GM12878 (cell line): Measurements from ENCODE around the gene TET3. TPM values are rescaled to one million over a fixed set of nuclear protein-coding genes. Genes with fewer than 3 reads are reported as not detected.

Experiments used
- ATAC-seq: fragments of 200-7000 bp; cut with Tn5 transposase; 3 replicates; pipeline ENCODE4 v1.9.1; 2020; ENCODE audit warnings: mild to moderate bottlenecking, moderate library complexity
- BruUV-seq: library from RNA; stranded (reverse); fragments of 400-500 nt; replicated peaks from 2 replicates; lab custom pipeline; 2021; lab: Mats Ljungman, UMichigan
- CTCF ChIA-PET: fragments of 300-600 bp; sonication (Branson Sonifier 250); formaldehyde crosslinking; extraction: SDS; loops from one replicate; lab custom pipeline; 2021; ENCODE audit warnings: inconsistent platforms; lab: Yijun Ruan, JAX
- POLR2A ChIA-PET: fragments of 350-600 bp; formaldehyde crosslinking; extraction: SDS; loops from one replicate; lab custom pipeline; 2021; ENCODE audit warnings: inconsistent platforms; lab: Charles Lee
- RAD21 ChIA-PET: fragments of 300-600 bp; sonication (Branson Sonifier 250); formaldehyde crosslinking; loops from one replicate; lab custom pipeline; 2023; ENCODE audit warnings: antibody characterized with exemption; ENCODE audit not compliant: unreplicated experiment; lab: Charles Lee
- SMC1A ChIA-PET: fragments of 300-600 bp; sonication (Branson Sonifier 250); formaldehyde crosslinking; loops from one replicate; lab custom pipeline; 2023; ENCODE audit not compliant: unreplicated experiment, uncharacterized antibody; lab: Charles Lee
- DNase-seq: peaks from one replicate; pipeline ENCODE4 v3.0.0-alpha.2; 2011; ENCODE audit warnings: low read depth, low spot score
- FAIRE-seq: peaks from 3 replicates; lab custom pipeline; 2011; peaks lifted over from hg19 to GRCh38; lab: Jason Lieb, UNC
- H2AFZ ChIP-seq: 2 replicates; pipeline ENCODE4 v1.6.0; 2011; ENCODE audit warnings: low read depth, low read length, control low read depth; ENCODE audit not compliant: control insufficient read depth
- H3K27ac ChIP-seq: 2 replicates; pipeline ENCODE4 v1.5.1; 2011; ENCODE audit warnings: control low read depth; ENCODE audit not compliant: control insufficient read depth, insufficient read depth
- H3K27me3 ChIP-seq, 2 experiments: replicated peaks in 1 of 2; 2 replicates each; pipeline versions ENCODE4 v1.6.0 to v1.6.1; 2011; ENCODE audit warnings: low read length in 1 of 2; ENCODE audit not compliant: control insufficient read depth in 2 of 2, insufficient read depth in 2 of 2
- H3K36me3 ChIP-seq, 2 experiments: 2 replicates each; pipeline ENCODE4 v1.5.1; 2011; ENCODE audit warnings: low read length in 1 of 2; ENCODE audit not compliant: control insufficient read depth in 2 of 2, insufficient read depth in 2 of 2
- H3K4me1 ChIP-seq: 2 replicates; pipeline ENCODE4 v1.6.1; 2011; ENCODE audit warnings: mild to moderate bottlenecking, low read length, moderate library complexity, mixed read lengths; ENCODE audit not compliant: control insufficient read depth, insufficient read depth
- H3K4me2 ChIP-seq: 2 replicates; pipeline ENCODE4 v1.6.0; 2011; ENCODE audit warnings: control low read depth; ENCODE audit not compliant: control insufficient read depth, insufficient read depth
- H3K4me3 ChIP-seq: fragments of 200-600 bp; sonication (generic); 2 replicates; pipeline ENCODE4 v1.5.1; 2016
- H3K79me2 ChIP-seq: 2 replicates; pipeline ENCODE4 v1.6.0; 2011; ENCODE audit warnings: low read length; ENCODE audit not compliant: control insufficient read depth, insufficient read depth
- H3K9ac ChIP-seq: 2 replicates; pipeline ENCODE4 v1.8.0; 2011; ENCODE audit warnings: low read length, control low read depth, mixed read lengths; ENCODE audit not compliant: control insufficient read depth, insufficient read depth
- H3K9me3 ChIP-seq: replicated peaks from 3 replicates; pipeline ENCODE4 v1.5.1; 2011; ENCODE audit warnings: mild to moderate bottlenecking, low read length; ENCODE audit not compliant: control insufficient read depth, insufficient read depth
- H4K20me1 ChIP-seq: 2 replicates; pipeline ENCODE4 v1.6.0; 2011; ENCODE audit not compliant: control insufficient read depth, insufficient read depth
- BHLHE40 ChIP-seq, 2 experiments: fragments of 450-650 bp in 1 of 2; IDR thresholded peaks; 2 replicates each; pipeline ENCODE4 v1.6.1; 2011 to 2017; ENCODE audit warnings: low read depth in 2 of 2, borderline replicate concordance in 1 of 2, improper control_type of control experiment in 1 of 2, low read length in 1 of 2, mild to moderate bottlenecking in 1 of 2
- EED ChIP-seq: sonication (generic); IDR thresholded peaks from 2 replicates; pipeline ENCODE4 v1.6.1; 2016; ENCODE audit warnings: antibody characterized with exemption, low read depth
- ETV6 ChIP-seq, 2 experiments: fragments of 450-650 bp in 1 of 2; IDR thresholded peaks in 1 of 2; conservative IDR thresholded peaks in 1 of 2; 2 replicates each; pipeline ENCODE4 v1.6.1; 2014; ENCODE audit warnings: antibody characterized with exemption in 1 of 2, borderline replicate concordance in 1 of 2, low read depth in 1 of 2, mild to moderate bottlenecking in 1 of 2, moderate library complexity in 1 of 2
- HDAC2 ChIP-seq: fragments of 200-600 bp; sonication (generic); IDR thresholded peaks from 2 replicates; pipeline ENCODE4 v1.6.1; 2017
- HDGF ChIP-seq: fragments of 450-650 bp; IDR thresholded peaks from 2 replicates; pipeline ENCODE4 v1.6.1; 2016; ENCODE audit warnings: antibody characterized with exemption
- IKZF2 ChIP-seq, 2 experiments: fragments of 450-650 bp; IDR thresholded peaks; 2 replicates each; pipeline ENCODE4 v1.6.1; 2017; ENCODE audit warnings: mild to moderate bottlenecking in 2 of 2, moderate library complexity in 2 of 2
- IRF4 ChIP-seq: IDR thresholded peaks from 2 replicates; pipeline ENCODE4 v1.6.1; 2011; ENCODE audit warnings: low read depth, low read length
- NR2C1 ChIP-seq: fragments of 450-650 bp; IDR thresholded peaks from 2 replicates; pipeline ENCODE4 v1.6.1; 2017; ENCODE audit warnings: antibody characterized with exemption, mild to moderate bottlenecking, moderate library complexity
- NR2C2 ChIP-seq: IDR thresholded peaks from 2 replicates; pipeline ENCODE4 v1.6.1; 2011; ENCODE audit warnings: borderline replicate concordance, low read depth; ENCODE audit not compliant: control insufficient read depth, insufficient read length
- RB1 ChIP-seq: fragments of 450-650 bp; formaldehyde crosslinking; IDR thresholded peaks from 2 replicates; pipeline ENCODE4 v1.6.1; 2017; ENCODE audit warnings: mild to moderate bottlenecking, borderline replicate concordance
- SRF ChIP-seq, 2 experiments: IDR thresholded peaks; 2 replicates each; pipeline ENCODE4 v1.6.1; 2011; ENCODE audit warnings: low read depth in 2 of 2, low read length in 2 of 2, mild to moderate bottlenecking in 1 of 2, moderate library complexity in 1 of 2
- STAT1 ChIP-seq: fragments of 450-650 bp; conservative IDR thresholded peaks from 2 replicates; pipeline ENCODE4 v1.6.1; 2014; ENCODE audit warnings: antibody characterized with exemption, mild to moderate bottlenecking
- ZBED1 ChIP-seq: IDR thresholded peaks from 2 replicates; pipeline ENCODE4 v1.6.1; 2016; ENCODE audit warnings: borderline replicate concordance
- WGBS: methylation state at CpG from one replicate; pipeline ENCODE4 v1.1.6; 2016; ENCODE audit warnings: low lambda C conversion rate; ENCODE audit not compliant: insufficient replicate concordance, insufficient coverage; ENCODE audit errors: missing lambda C conversion rate; 5-methylcytosine and 5-hydroxymethylcytosine counted together
- in situ Hi-C: fragments of 300-500 bp; cut with MboI; formaldehyde crosslinking; loops from 9 replicates; pipeline ENCODE4 v1.14.3; 2018; ENCODE audit warnings: mixed read lengths
- intact Hi-C: fragments of 100-400 bp; cut with micrococcal nuclease; formaldehyde crosslinking; loops from one replicate; pipeline ENCODE4 v1.14.2; 2022; ENCODE audit not compliant: unreplicated experiment
- polyA plus RNA-seq, 11 experiments: library from polyadenylated mRNA; depleted of rRNA in 4 of 11; unstranded in 6 of 11; stranded (reverse) in 5 of 11; fragments of >200 nt; fragmentation: Nextera tagmentation in 4 of 11; fragmentation: Illumina TruSeq in 1 of 11; extraction: Ambion mirVana in 4 of 11; extraction: Trizol in 1 of 11; gene quantifications; 1 replicate in 1 of 11; 2 replicates in 10 of 11; pipeline versions ENCODE4 v1.2.1 to v1.2.3, GENCODE V29; 2011 to 2016; ENCODE audit warnings: inconsistent platforms in 2 of 11, missing spikeins in 2 of 11, low read depth in 1 of 11
- total RNA-seq, 4 experiments: library from RNA; depleted of rRNA in 3 of 4; stranded (reverse); fragments of >200 nt in 3 of 4; fragmentation: Illumina TruSeq in 1 of 4; extraction: Trizol in 1 of 4; gene quantifications; 2 replicates each; pipeline versions ENCODE4 v1.2.1 to v1.2.3, GENCODE V29; 2013 to 2021
- TF ChIP-seq, protein P1 (sequence below): fragments of 450-650 bp; IDR thresholded peaks from 2 replicates; pipeline ENCODE4 v1.6.1; 2016; ENCODE audit warnings: mild to moderate bottlenecking, moderate library complexity, borderline replicate concordance
- TF ChIP-seq, protein P2 (sequence below): fragments of 450-650 bp; IDR thresholded peaks from 2 replicates; pipeline ENCODE4 v1.6.1; 2017; ENCODE audit warnings: antibody characterized with exemption, mild to moderate bottlenecking, moderate library complexity

Gene TET3
- total and polyA plus RNA-seq, 10 of the 15 experiments (the other 5 are each of a cell fraction or from before 2014, with no cell fraction given): 0.77 to 25.9 (median 8.5) TPM

DNA sequence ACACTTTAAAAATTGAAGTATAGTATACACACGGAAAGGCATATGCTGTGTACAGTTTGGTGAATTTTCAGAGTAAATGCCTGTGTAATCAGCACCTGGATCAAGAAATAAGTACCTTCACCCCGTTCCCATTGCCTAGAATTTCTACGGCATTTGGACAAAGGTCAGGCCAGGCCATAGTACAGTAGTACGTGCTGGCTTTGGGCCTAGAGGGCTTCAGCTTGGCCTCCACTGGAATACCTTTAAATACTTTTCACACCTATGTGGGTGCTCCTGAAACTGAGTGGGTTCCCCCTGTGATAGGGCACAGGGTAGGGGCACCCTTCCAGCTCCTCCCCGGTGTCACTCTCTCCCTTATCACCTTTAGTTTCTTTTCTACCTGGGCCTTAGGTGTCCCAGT, 26.5 kb downstream of the TET3 start:
- Histone ChIP-seq H2AFZ (no peak overlapping the region), H3K9ac (no peak overlapping the region), H3K4me2 (no peak overlapping the region), H3K4me3 (no peak overlapping the region), H3K79me2 (peaks cover 81% of the 10 kb centered on the region), H3K27ac (no peak overlapping the region), H3K4me1 (no peaks in the 10 kb centered on the region), H3K36me3 (peaks cover 17 to 26% of the 10 kb centered on the region in 2 experiments), H3K9me3 (no peaks in the 10 kb centered on the region), H3K27me3 (no peaks in the 10 kb centered on the region), H4K20me1 (0 out of 2 replicates have a peak, but pooled peaks cover 3% of the 10 kb centered on the region)
- TF ChIP-seq STAT1 (no peak), EED (no peak), NR2C2 (no peak), IRF4 (no peak), BHLHE40 (IDR thresholded peaks at IDR 0.05; ENCODE audit: borderline replicate concordance in 1 of 2, low read depth in 2 of 2, low read length in 1 of 2) (no peak), HDAC2 (no peak), SRF (IDR thresholded peaks at IDR 0.05; ENCODE audit: low read depth in 2 of 2, low read length in 2 of 2) (no peak), HDGF (no peak), RB1 (no peak), NR2C1 (no peak), ETV6 (conservative IDR thresholded peaks at IDR 0.05 in 1 of 2, IDR thresholded peaks at IDR 0.05 in 1 of 2; ENCODE audit: borderline replicate concordance in 1 of 2, low read depth in 1 of 2) (no peak), ZBED1 (no peak), IKZF2 (IDR thresholded peaks at IDR 0.05) (no peak)
- TF ChIP-seq, protein P1, sequence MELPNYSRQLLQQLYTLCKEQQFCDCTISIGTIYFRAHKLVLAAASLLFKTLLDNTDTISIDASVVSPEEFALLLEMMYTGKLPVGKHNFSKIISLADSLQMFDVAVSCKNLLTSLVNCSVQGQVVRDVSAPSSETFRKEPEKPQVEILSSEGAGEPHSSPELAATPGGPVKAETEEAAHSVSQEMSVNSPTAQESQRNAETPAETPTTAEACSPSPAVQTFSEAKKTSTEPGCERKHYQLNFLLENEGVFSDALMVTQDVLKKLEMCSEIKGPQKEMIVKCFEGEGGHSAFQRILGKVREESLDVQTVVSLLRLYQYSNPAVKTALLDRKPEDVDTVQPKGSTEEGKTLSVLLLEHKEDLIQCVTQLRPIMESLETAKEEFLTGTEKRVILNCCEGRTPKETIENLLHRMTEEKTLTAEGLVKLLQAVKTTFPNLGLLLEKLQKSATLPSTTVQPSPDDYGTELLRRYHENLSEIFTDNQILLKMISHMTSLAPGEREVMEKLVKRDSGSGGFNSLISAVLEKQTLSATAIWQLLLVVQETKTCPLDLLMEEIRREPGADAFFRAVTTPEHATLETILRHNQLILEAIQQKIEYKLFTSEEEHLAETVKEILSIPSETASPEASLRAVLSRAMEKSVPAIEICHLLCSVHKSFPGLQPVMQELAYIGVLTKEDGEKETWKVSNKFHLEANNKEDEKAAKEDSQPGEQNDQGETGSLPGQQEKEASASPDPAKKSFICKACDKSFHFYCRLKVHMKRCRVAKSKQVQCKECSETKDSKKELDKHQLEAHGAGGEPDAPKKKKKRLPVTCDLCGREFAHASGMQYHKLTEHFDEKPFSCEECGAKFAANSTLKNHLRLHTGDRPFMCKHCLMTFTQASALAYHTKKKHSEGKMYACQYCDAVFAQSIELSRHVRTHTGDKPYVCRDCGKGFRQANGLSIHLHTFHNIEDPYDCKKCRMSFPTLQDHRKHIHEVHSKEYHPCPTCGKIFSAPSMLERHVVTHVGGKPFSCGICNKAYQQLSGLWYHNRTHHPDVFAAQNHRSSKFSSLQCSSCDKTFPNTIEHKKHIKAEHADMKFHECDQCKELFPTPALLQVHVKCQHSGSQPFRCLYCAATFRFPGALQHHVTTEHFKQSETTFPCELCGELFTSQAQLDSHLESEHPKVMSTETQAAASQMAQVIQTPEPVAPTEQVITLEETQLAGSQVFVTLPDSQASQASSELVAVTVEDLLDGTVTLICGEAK: no peak
- TF ChIP-seq, protein P2, sequence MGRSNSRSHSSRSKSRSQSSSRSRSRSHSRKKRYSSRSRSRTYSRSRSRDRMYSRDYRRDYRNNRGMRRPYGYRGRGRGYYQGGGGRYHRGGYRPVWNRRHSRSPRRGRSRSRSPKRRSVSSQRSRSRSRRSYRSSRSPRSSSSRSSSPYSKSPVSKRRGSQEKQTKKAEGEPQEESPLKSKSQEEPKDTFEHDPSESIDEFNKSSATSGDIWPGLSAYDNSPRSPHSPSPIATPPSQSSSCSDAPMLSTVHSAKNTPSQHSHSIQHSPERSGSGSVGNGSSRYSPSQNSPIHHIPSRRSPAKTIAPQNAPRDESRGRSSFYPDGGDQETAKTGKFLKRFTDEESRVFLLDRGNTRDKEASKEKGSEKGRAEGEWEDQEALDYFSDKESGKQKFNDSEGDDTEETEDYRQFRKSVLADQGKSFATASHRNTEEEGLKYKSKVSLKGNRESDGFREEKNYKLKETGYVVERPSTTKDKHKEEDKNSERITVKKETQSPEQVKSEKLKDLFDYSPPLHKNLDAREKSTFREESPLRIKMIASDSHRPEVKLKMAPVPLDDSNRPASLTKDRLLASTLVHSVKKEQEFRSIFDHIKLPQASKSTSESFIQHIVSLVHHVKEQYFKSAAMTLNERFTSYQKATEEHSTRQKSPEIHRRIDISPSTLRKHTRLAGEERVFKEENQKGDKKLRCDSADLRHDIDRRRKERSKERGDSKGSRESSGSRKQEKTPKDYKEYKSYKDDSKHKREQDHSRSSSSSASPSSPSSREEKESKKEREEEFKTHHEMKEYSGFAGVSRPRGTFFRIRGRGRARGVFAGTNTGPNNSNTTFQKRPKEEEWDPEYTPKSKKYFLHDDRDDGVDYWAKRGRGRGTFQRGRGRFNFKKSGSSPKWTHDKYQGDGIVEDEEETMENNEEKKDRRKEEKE: no peak
- no peak for ATAC-seq
- ChIA-PET POLR2A (interaction anchor here (0.6 kb wide), 1 partner anchor 168 kb away, joined by 3 read pairs; no protein-coding TSS in a partner anchor), RAD21 (no interaction called here), CTCF (no interaction called here), SMC1A (interaction anchor here (2.2 kb wide), 1 partner anchor 19 kb away, joined by 6 read pairs; no protein-coding TSS in a partner anchor)
- in situ Hi-C loops (no loop called here), intact Hi-C loops (no loop called here)
- BruUV-seq: no TSS peak
- no peak for DNase-seq
- FAIRE-seq: no peak
- 100% methylated on average over 5 of the region's 5 CpGs for WGBS
